Inferior parietal cortex (tissue), 1 donor: ENCODE results near the gene ANKRD31.
A peak's percentile ranks its signal among the peaks of the same experiment; 100 is the strongest.

Experiments
- DNase-seq: peaks from one replicate; pipeline ENCODE4 v3.0.0-alpha.2; 2016; ENCODE audit errors: extremely low spot score

ANKRD31 gene

DNA sequence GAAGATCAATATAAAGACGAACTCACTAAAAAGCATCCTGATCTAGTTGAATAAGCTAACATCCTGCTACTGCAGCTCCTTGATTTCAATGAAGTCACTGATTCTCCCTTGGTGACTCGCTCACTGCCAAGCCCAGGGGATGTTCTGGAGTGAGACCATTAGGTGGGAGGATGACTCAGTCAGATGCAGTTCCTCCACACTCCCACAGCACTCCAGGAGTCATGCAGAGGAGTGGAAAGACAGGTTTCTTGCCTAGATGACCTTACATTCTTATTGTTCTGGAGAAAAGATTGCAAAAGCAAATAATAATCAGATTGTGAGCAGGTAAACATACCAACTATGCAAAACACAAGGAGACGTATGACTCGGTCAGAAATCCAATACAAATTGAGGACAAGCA is 199.6 kb downstream of the ANKRD31 start:
- DNase-seq = peak; percentile 55

DNA sequence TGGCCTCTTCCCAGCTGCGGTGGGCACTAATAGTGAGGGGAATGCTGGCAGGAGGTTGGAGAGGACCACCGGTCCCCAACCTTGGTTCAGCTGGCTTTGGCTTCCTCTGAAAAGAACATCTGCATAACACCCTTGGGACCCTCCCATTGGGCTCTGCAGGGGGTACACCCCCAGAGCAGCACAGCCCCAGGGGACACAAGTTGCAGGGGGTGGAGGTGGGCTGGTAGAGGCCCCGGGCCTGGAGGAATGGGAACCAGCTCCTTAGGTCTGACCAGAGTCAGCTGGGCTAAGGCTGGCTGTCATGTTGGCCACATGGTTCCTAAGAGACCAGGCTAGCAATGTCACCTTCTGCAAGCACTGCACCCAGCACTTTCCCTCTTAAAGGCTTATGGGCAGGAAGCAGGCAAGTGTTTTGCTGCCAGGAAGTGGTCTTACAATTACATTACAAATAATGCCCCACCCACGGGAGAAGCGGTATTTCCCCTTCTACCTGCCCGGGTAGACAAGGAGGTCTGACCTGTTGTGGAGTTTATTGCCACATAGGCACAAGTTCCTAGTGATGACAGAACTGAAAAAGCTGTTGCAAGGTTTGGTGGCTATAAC is 202.4 kb downstream of the ANKRD31 start:
- DNase-seq = no peak

DNA sequence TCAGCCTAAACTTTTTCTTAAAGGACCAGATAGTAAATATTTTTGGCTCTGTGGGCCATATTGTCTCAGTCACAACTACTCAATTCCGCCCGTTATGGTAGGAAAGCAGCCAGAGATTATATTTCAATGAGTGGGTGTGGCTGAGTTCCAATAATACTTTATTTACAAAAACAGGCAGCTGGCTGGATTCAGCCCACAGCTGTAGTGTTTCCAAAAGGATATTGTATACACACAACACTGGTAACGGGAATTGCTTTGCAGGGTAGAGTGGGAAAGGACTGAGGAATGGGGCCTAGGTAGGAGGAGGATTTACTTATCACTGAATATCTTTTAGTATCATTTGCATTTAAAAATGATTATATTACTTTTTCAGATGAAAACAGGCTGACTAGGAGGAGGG is 205.3 kb downstream of the ANKRD31 start:
- no peak for DNase-seq

GRCh38 chr5:75028090-75028489 is 208.6 kb downstream of the ANKRD31 start:
- no peak for DNase-seq

DNA sequence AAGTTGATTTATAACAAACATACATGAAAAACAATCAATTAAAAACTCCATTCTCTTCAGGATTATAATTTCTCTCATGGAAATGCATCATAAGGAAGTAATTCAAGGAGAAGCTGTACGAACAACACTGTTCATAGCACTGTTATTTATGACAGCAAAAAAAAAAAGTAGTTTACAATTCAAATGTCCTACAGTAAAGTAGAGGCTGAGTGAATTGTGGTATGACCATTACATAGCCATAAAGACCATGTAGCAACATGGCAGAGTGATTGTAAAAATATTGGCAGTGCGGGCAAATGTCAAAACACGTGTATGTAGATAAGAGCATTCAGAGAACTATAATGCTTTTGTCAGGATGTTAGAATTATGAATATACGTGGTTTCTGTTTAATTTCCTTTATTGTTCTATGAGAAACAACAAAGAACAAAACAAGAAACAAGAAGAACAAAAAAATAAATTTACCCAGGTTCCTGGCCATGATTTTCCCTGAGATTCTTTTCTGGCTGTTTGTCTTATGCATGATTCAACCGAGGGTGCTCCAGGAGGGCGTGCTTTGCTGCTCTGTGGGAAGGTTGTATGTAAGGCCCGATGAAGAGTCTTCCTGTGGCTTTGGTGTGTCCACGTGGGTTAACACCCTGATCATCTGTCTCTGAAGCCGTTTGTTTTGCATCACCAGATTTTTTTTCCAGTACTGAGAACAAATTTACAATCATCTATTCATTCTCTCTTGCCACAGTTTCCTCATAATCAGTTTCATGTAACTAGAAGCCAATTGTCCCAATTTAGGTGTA is 213.1 kb downstream of the ANKRD31 start:
- DNase-seq = no peak

DNA sequence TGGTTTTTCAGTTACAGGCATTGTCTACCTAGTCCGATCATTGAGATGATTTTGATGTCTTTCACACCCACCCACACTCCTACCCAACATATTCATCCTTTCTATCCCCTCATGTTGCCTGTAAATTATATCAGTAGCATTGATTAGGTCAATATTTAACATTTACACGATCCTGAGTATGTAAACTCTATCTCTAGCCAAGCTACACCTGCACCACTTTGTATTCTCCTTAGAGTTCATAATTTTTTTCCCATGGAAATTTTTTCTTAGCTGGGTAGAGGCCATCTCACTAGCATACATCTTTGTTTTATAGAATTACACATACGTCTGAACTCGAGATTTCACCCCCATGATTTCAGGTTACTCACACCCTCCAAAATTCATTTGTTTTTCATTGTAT is 214.9 kb downstream of the ANKRD31 start:
- no peak for DNase-seq

GRCh38 chr5:75021219-75021618 is 215.5 kb downstream of the ANKRD31 start:
- DNase-seq = no peak

DNA sequence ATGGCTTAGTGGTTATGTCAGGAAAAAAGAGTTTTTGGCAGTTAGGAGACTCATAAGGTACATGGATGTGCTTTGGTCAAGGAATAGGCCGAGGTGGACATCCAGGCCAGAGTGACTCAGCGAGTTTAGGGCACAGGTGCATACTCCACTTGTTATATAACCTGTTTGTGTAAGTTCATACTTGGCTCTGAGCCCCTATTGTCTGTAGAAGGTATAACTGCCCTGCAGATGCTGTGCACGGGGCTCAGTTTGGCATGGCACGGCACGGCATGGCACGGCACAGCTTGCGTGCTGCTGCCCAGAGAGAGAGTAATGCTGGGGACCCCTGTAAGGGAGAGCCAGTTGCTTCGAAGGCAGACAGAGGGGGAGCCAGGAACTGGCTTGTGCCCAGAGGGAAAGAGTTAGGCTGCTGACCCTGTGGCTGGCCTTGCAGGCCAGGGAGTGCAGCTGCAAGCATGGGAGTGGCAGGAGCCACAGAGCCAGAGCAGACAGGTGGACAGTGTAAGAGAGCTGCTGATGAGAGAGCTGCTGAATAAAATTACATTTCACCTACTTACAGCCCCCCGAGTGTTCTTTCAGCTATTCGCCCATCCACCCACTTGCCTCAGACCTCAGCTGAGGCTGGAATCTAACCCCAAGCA is 216.5 kb downstream of the ANKRD31 start:
- no peak for DNase-seq

- DNase-seq = no peak
Observed at GRCh38 chr5:75018805-75019587, 217.7 kb downstream of the ANKRD31 start.
